HepG2 (cell line): ENCODE measurements around the gene TIRAP. TPM values are rescaled to one million over a fixed set of nuclear protein-coding genes. Genes with fewer than 3 reads are reported as not detected.
A peak's percentile ranks its signal among the peaks of the same experiment; 100 is the strongest.

Experiments used
- BHLHE40 ChIP-seq: IDR thresholded peaks from 2 replicates; pipeline ENCODE4 v1.6.1; 2011; ENCODE audit warnings: low read length, improper control_type of control experiment
- FOXA1 ChIP-seq, 2 experiments: fragments of 450-650 bp in 1 of 2; sonication (generic) in 1 of 2; formaldehyde crosslinking in 1 of 2; IDR thresholded peaks; 2 replicates each; pipeline versions ENCODE4 v1.4.0 to v1.6.1; 2016 to 2020; ENCODE audit warnings: missing genetic modification reagents in 1 of 2
- GATA4 ChIP-seq: sonication (generic); IDR thresholded peaks from 2 replicates; pipeline ENCODE4 v1.6.1; 2016; ENCODE audit warnings: antibody characterized with exemption, low read depth, borderline replicate concordance
- GATAD1 ChIP-seq: IDR thresholded peaks from 2 replicates; pipeline ENCODE4 v1.6.1; 2016; ENCODE audit warnings: missing genetic modification reagents, missing compliant biosample characterization
- GTF2F1 ChIP-seq: fragments of 150-350 bp; IDR thresholded peaks from 2 replicates; pipeline ENCODE4 v1.6.1; 2014; ENCODE audit warnings: low read length
- HNRNPK ChIP-seq: fragments of 200-400 bp; formaldehyde crosslinking; IDR thresholded peaks from 2 replicates; pipeline ENCODE4 v1.6.1; 2018; ENCODE audit warnings: low read length, low read depth, moderate library complexity, mild to moderate bottlenecking; ENCODE audit not compliant: poor library complexity, severe bottlenecking
- MYNN ChIP-seq: sonication (generic); formaldehyde crosslinking; IDR thresholded peaks from 2 replicates; pipeline ENCODE4 v1.4.0; 2020; ENCODE audit warnings: mild to moderate bottlenecking, low read depth, missing genetic modification reagents
- ONECUT2 ChIP-seq: sonication (generic); formaldehyde crosslinking; IDR thresholded peaks from 2 replicates; pipeline ENCODE4 v1.4.0; 2020; ENCODE audit warnings: missing genetic modification reagents
- RORA ChIP-seq: sonication (generic); formaldehyde crosslinking; IDR thresholded peaks from 2 replicates; pipeline ENCODE4 v1.5.0; 2020; ENCODE audit warnings: mild to moderate bottlenecking, missing genetic modification reagents, moderate library complexity
- STAG1 ChIP-seq: sonication (generic); formaldehyde crosslinking; IDR thresholded peaks from 2 replicates; pipeline ENCODE4 v1.4.0; 2020; ENCODE audit warnings: missing genetic modification reagents
- SYNCRIP ChIP-seq: fragments of 200-400 bp; formaldehyde crosslinking; IDR thresholded peaks from 2 replicates; pipeline ENCODE4 v1.6.1; 2018; ENCODE audit warnings: mild to moderate bottlenecking, low read depth, low read length; ENCODE audit not compliant: insufficient read depth
- TERF1 ChIP-seq: sonication (generic); formaldehyde crosslinking; IDR thresholded peaks from 2 replicates; pipeline ENCODE4 v1.8.0; 2022; ENCODE audit warnings: mild to moderate bottlenecking, missing genetic modification reagents, moderate library complexity
- ZBTB33 ChIP-seq: sonication (generic); formaldehyde crosslinking; IDR thresholded peaks from 2 replicates; pipeline ENCODE4 v1.4.0; 2020; ENCODE audit warnings: missing genetic modification reagents
- ZFX ChIP-seq: sonication (generic); formaldehyde crosslinking; IDR thresholded peaks from 2 replicates; pipeline ENCODE4 v1.4.0; 2020; ENCODE audit warnings: mild to moderate bottlenecking, low read depth, missing genetic modification reagents, moderate library complexity
- ZGPAT ChIP-seq: IDR thresholded peaks from 2 replicates; pipeline ENCODE4 v1.6.1; 2016; ENCODE audit warnings: mild to moderate bottlenecking
- ZMYM3 ChIP-seq: sonication (generic); formaldehyde crosslinking; IDR thresholded peaks from 2 replicates; pipeline ENCODE4 v1.5.1; 2020; ENCODE audit warnings: mild to moderate bottlenecking, missing genetic modification reagents
- ZNF121 ChIP-seq: sonication (generic); formaldehyde crosslinking; IDR thresholded peaks from 2 replicates; pipeline ENCODE4 v1.5.0; 2020; ENCODE audit warnings: mild to moderate bottlenecking, missing genetic modification reagents
- ZNF275 ChIP-seq: sonication (generic); formaldehyde crosslinking; IDR thresholded peaks from 2 replicates; pipeline ENCODE4 v1.8.0; 2022; ENCODE audit warnings: missing genetic modification reagents, mild to moderate bottlenecking, inconsistent platforms, borderline replicate concordance
- ZNF326 ChIP-seq: sonication (generic); formaldehyde crosslinking; IDR thresholded peaks from 2 replicates; pipeline ENCODE4 v1.4.0; 2020; ENCODE audit warnings: missing genetic modification reagents, borderline replicate concordance
- ZNF382 ChIP-seq: sonication (generic); formaldehyde crosslinking; IDR thresholded peaks from 2 replicates; pipeline ENCODE4 v1.5.0; 2020; ENCODE audit warnings: missing genetic modification reagents, mild to moderate bottlenecking, borderline replicate concordance
- ZNF577 ChIP-seq: sonication (generic); formaldehyde crosslinking; IDR thresholded peaks from 2 replicates; pipeline ENCODE4 v1.4.0; 2020; ENCODE audit warnings: mild to moderate bottlenecking, low read depth, missing genetic modification reagents, borderline replicate concordance
- ZSCAN5A ChIP-seq: sonication (generic); formaldehyde crosslinking; IDR thresholded peaks from 2 replicates; pipeline ENCODE4 v1.8.0; 2022; ENCODE audit warnings: mild to moderate bottlenecking, missing genetic modification reagents, borderline replicate concordance
- polyA plus RNA-seq, 8 experiments: library from polyadenylated mRNA; depleted of rRNA in 3 of 8; stranded (reverse) in 7 of 8; unstranded in 1 of 8; fragments of >200 nt; fragmentation: Illumina TruSeq in 4 of 8; extraction: Trizol in 4 of 8; gene quantifications; 2 replicates each; pipeline versions ENCODE4 v1.2.1 to v1.2.3, GENCODE V29; 2011 to 2016; ENCODE audit warnings: low read depth in 4 of 8, missing spikeins in 1 of 8, mixed read lengths in 1 of 8; ENCODE audit not compliant: insufficient read depth in 1 of 8
- total RNA-seq, 5 experiments: library from RNA; depleted of rRNA; stranded (reverse); fragments of >200 nt; fragmentation: Illumina TruSeq; extraction: Trizol; gene quantifications; 2 replicates each; pipeline ENCODE4 v1.2.3, GENCODE V29; 2016; ENCODE audit warnings: low read depth in 1 of 5

The TIRAP gene
- total and polyA plus RNA-seq, 2 of the 13 experiments (the other 11 are each of a cell fraction or from before 2014, with no cell fraction given), result 5.4 to 5.7 TPM

GRCh38 chr11:126268708-126269579 is 13.9 kb upstream of the TIRAP start, which contains the start of the genes FOXRED1 and SRPRA (continued):
- TF ChIP-seq SYNCRIP, result no peak
- no peak for TF ChIP-seq STAG1 (CRISPR knock-in tag)
- TF ChIP-seq GATA4, result no peak
- TF ChIP-seq GTF2F1, result no peak
- peak; percentile 99 for TF ChIP-seq GATAD1 (CRISPR knock-in tag)
- peak; percentile 87 for TF ChIP-seq ZGPAT (CRISPR knock-in tag)
- TF ChIP-seq HNRNPK, result no peak
- TF ChIP-seq BHLHE40, result peak; percentile 23; the same call in 1 of the 2 replicates
- no peak for TF ChIP-seq RORA (CRISPR knock-in tag)
- TF ChIP-seq FOXA1 (IDR thresholded peaks at IDR 0.05), result no peak
- TF ChIP-seq FOXA1 (CRISPR knock-in tag; IDR thresholded peaks at IDR 0.05), result no peak
- TF ChIP-seq ZNF121 (CRISPR knock-in tag), result no peak
- no peak for TF ChIP-seq ONECUT2 (CRISPR knock-in tag)
- 0 out of 2 replicates have a peak, but pooled peaks have one; percentile 64 for TF ChIP-seq ZNF577
- TF ChIP-seq TERF1, result no peak
- no peak for TF ChIP-seq ZSCAN5A
- peak; percentile 85 for TF ChIP-seq ZFX (CRISPR knock-in tag)
- no peak for TF ChIP-seq ZMYM3 (CRISPR knock-in tag)
- no peak for TF ChIP-seq MYNN (CRISPR knock-in tag)
- no peak for TF ChIP-seq ZNF382 (CRISPR knock-in tag)
- no peak for TF ChIP-seq ZNF326 (CRISPR knock-in tag)
- TF ChIP-seq ZBTB33 (CRISPR knock-in tag), result no peak
- no peak for TF ChIP-seq ZNF275 (CRISPR knock-in tag)
